Fibroblast of lung (primary cell): Measurements from ENCODE around the gene KAT2A.

ENCODE experiments used
- EZH2 ChIP-seq: IDR thresholded peaks from 2 replicates; pipeline ENCODE4 v1.5.1; 2012; ENCODE audit warnings: low read length, control low read depth, mild to moderate bottlenecking; ENCODE audit errors: missing control alignments
- TF ChIP-seq, protein P1 (sequence below), 2 donors: IDR thresholded peaks in 1 of 2; conservative IDR thresholded peaks in 1 of 2; 1 replicate in 1 of 2; 2 replicates in 1 of 2; pipeline ENCODE4 v1.5.1; 2011 to 2012; ENCODE audit warnings: low read length in 2 of 2, control low read depth in 1 of 2, inconsistent platforms in 1 of 2, low read depth in 1 of 2, mild to moderate bottlenecking in 1 of 2

DNA sequence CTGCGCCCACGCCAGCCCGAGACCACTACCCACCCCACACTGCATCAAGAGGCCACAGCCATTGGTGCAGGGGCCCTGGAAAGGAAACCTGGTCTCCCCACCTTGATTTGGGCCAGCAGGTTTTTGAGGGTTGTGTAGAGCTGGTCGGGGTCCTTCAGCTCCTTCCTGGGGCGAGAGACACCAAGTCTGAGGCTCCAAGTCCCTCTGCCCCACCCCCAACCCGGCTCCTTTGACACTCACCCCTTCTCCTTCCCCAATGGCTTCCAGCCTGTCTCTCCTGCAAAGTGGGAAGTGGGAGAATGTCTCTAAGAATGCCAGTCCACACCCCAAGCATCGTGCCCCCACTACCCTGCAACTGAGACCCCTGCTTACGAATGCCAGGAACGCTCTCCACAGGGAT lies 7.0 kb downstream of the KAT2A start:
- TF ChIP-seq, protein P1, sequence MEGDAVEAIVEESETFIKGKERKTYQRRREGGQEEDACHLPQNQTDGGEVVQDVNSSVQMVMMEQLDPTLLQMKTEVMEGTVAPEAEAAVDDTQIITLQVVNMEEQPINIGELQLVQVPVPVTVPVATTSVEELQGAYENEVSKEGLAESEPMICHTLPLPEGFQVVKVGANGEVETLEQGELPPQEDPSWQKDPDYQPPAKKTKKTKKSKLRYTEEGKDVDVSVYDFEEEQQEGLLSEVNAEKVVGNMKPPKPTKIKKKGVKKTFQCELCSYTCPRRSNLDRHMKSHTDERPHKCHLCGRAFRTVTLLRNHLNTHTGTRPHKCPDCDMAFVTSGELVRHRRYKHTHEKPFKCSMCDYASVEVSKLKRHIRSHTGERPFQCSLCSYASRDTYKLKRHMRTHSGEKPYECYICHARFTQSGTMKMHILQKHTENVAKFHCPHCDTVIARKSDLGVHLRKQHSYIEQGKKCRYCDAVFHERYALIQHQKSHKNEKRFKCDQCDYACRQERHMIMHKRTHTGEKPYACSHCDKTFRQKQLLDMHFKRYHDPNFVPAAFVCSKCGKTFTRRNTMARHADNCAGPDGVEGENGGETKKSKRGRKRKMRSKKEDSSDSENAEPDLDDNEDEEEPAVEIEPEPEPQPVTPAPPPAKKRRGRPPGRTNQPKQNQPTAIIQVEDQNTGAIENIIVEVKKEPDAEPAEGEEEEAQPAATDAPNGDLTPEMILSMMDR (conservative IDR thresholded peaks at IDR 0.05 in 1 of 2, IDR thresholded peaks at IDR 0.05 in 1 of 2; ENCODE audit: low read depth in 1 of 2, low read length in 2 of 2), result no peak
- TF ChIP-seq EZH2, result no peak
